Mesenchymal stem cell (in vitro differentiated cells and primary cell): Measurements from ENCODE around the gene YIPF5.

Experiments
- DNase-seq: peaks from one replicate; pipeline ENCODE4 v3.0.0-alpha.2; 2013
- H2AFZ ChIP-seq: one replicate; pipeline ENCODE4 v1.6.1; 2013; ENCODE audit warnings: low read depth, mild to moderate bottlenecking, control low read depth, inconsistent platforms, low read length, moderate library complexity
- H2AK5ac ChIP-seq: 2 replicates; pipeline ENCODE4 v1.6.1; 2013; ENCODE audit warnings: low read length, moderate library complexity, mild to moderate bottlenecking, inconsistent platforms; ENCODE audit not compliant: severe bottlenecking
- H2BK120ac ChIP-seq: one replicate; pipeline ENCODE4 v1.6.1; 2013; ENCODE audit warnings: low read depth, mild to moderate bottlenecking, inconsistent platforms, low read length, moderate library complexity
- H2BK12ac ChIP-seq, 2 experiments: one replicate each; pipeline ENCODE4 v1.6.1; 2013; ENCODE audit warnings: inconsistent platforms in 2 of 2, low read length in 2 of 2, mild to moderate bottlenecking in 2 of 2, moderate library complexity in 2 of 2, control low read depth in 1 of 2
- H2BK15ac ChIP-seq: one replicate; pipeline ENCODE4 v1.6.1; 2013; ENCODE audit warnings: mild to moderate bottlenecking, low read depth, inconsistent platforms; ENCODE audit not compliant: poor library complexity, severe bottlenecking
- H2BK5ac ChIP-seq: 2 replicates; pipeline ENCODE4 v1.6.1; 2013; ENCODE audit warnings: low read depth, mild to moderate bottlenecking, low read length, control low read depth, inconsistent platforms; ENCODE audit not compliant: poor library complexity, severe bottlenecking
- H3K14ac ChIP-seq, 2 experiments: one replicate each; pipeline ENCODE4 v1.6.1; 2013; ENCODE audit warnings: inconsistent platforms in 2 of 2, low read length in 2 of 2, control low read depth in 1 of 2, mild to moderate bottlenecking in 1 of 2, moderate library complexity in 1 of 2
- H3K18ac ChIP-seq, 2 experiments: one replicate each; pipeline ENCODE4 v1.6.1; 2013; ENCODE audit warnings: inconsistent platforms in 2 of 2, low read length in 2 of 2, control low read depth in 1 of 2, low read depth in 1 of 2, mild to moderate bottlenecking in 1 of 2
- H3K23ac ChIP-seq, 2 experiments: one replicate each; pipeline ENCODE4 v1.6.1; 2013; ENCODE audit warnings: inconsistent platforms in 2 of 2, low read length in 2 of 2, mild to moderate bottlenecking in 2 of 2, moderate library complexity in 2 of 2, control low read depth in 1 of 2
- H3K27ac ChIP-seq: 2 replicates; pipeline ENCODE4 v1.5.1; 2013; ENCODE audit warnings: mild to moderate bottlenecking, moderate library complexity, low read length, control low read depth, inconsistent platforms; ENCODE audit not compliant: poor library complexity, severe bottlenecking
- H3K27me3 ChIP-seq, 2 experiments: 2 replicates each; pipeline versions ENCODE4 v1.6.1 to v1.7.0; 2013; ENCODE audit warnings: low read length in 2 of 2, mild to moderate bottlenecking in 2 of 2, moderate library complexity in 2 of 2, control low read depth in 1 of 2, inconsistent platforms in 1 of 2; ENCODE audit not compliant: control insufficient read depth in 1 of 2, insufficient read depth in 1 of 2
- H3K36me3 ChIP-seq, 2 experiments: 2 replicates each; pipeline versions ENCODE4 v1.6.1 to v1.7.0; 2013; ENCODE audit warnings: low read length in 2 of 2, control low read depth in 1 of 2, inconsistent platforms in 1 of 2, low read depth in 1 of 2, mild to moderate bottlenecking in 1 of 2; ENCODE audit not compliant: insufficient read depth in 2 of 2, control insufficient read depth in 1 of 2
- H3K4ac ChIP-seq, 2 experiments: one replicate each; pipeline ENCODE4 v1.6.1; 2013; ENCODE audit warnings: inconsistent platforms in 2 of 2, low read length in 2 of 2, mild to moderate bottlenecking in 2 of 2, moderate library complexity in 2 of 2, control low read depth in 1 of 2, low read depth in 1 of 2
- H3K4me1 ChIP-seq: 2 replicates; pipeline ENCODE4 v1.6.1; 2013; ENCODE audit warnings: low read depth, low read length, control low read depth; ENCODE audit not compliant: control insufficient read depth, insufficient read depth
- H3K4me2 ChIP-seq: 2 replicates; pipeline ENCODE4 v1.6.1; 2013; ENCODE audit warnings: low read length, mild to moderate bottlenecking, inconsistent platforms; ENCODE audit not compliant: poor library complexity, severe bottlenecking
- H3K4me3 ChIP-seq, 2 experiments: 2 replicates each; pipeline versions ENCODE4 v1.5.1 to v1.7.0; 2013; ENCODE audit warnings: low read length in 2 of 2, mild to moderate bottlenecking in 2 of 2, control low read depth in 1 of 2, low read depth in 1 of 2; ENCODE audit not compliant: insufficient read depth in 1 of 2
- H3K79me1 ChIP-seq: replicated peaks from 2 replicates; pipeline ENCODE4 v1.6.1; 2013; ENCODE audit warnings: mild to moderate bottlenecking, control low read depth, low read length, inconsistent platforms; ENCODE audit not compliant: poor library complexity, severe bottlenecking
- H3K9ac ChIP-seq: 2 replicates; pipeline ENCODE4 v1.7.0; 2013; ENCODE audit warnings: mild to moderate bottlenecking, low read length, moderate library complexity
- H3K9me3 ChIP-seq: 2 replicates; pipeline ENCODE4 v1.7.0; 2013; ENCODE audit warnings: mild to moderate bottlenecking, low read length; ENCODE audit not compliant: control insufficient read depth
- H4K8ac ChIP-seq: one replicate; pipeline ENCODE4 v1.6.1; 2013; ENCODE audit warnings: inconsistent platforms, mild to moderate bottlenecking, low read length, moderate library complexity
- H4K91ac ChIP-seq: one replicate; pipeline ENCODE4 v1.6.1; 2013; ENCODE audit warnings: mild to moderate bottlenecking, low read length, inconsistent platforms
- WGBS: methylation state at CpG from one replicate; pipeline ENCODE4 v1.1.7; 2013; ENCODE audit warnings: mixed read lengths; 5-methylcytosine and 5-hydroxymethylcytosine counted together

YIPF5 gene

GRCh38 chr5:144191998-144192397 is 21.5 kb upstream of the YIPF5 start:
- peak overlapping the region in 1 of 2 experiments; percentile 34 for H3K4me3 ChIP-seq
- H3K23ac ChIP-seq: no peak overlapping the region
- H3K4me2 ChIP-seq: no peak overlapping the region
- no peak overlapping the region for H2AFZ ChIP-seq
- no peak overlapping the region for H2AK5ac ChIP-seq
- no peaks in the 10 kb centered on the region for H3K79me1 ChIP-seq
- DNase-seq: peak; percentile 84
- H4K91ac ChIP-seq: no peak overlapping the region
- H3K4me1 ChIP-seq: peaks cover 2% of the 10 kb centered on the region
- H3K27ac ChIP-seq: no peak overlapping the region
- H2BK15ac ChIP-seq: no peak overlapping the region
- WGBS: no CpG with 5 or more reads among the region's 3 CpGs
- H3K9ac ChIP-seq: peak overlapping the region; percentile 68
- H2BK120ac ChIP-seq: no peak overlapping the region
- no peaks in the 10 kb centered on the region for H3K9me3 ChIP-seq
- H2BK5ac ChIP-seq: no peak overlapping the region
- H4K8ac ChIP-seq: no peak overlapping the region
- no peak overlapping the region for H3K18ac ChIP-seq
- no peak overlapping the region for H3K4ac ChIP-seq
- no peaks in the 10 kb centered on the region for H3K36me3 ChIP-seq
- H3K14ac ChIP-seq: no peak overlapping the region
- peak overlapping the region in 1 of 2 experiments; percentile 57 for H2BK12ac ChIP-seq
- no peaks in the 10 kb centered on the region for H3K27me3 ChIP-seq

GRCh38 chr5:144191531-144191930 is 21.1 kb upstream of the YIPF5 start:
- H3K23ac ChIP-seq: no peak overlapping the region
- no peak for DNase-seq
- 33% methylated on average over 1 of the region's 3 CpGs for WGBS

GRCh38 chr5:144189800-144190429 is 19.5 kb upstream of the YIPF5 start:
- no peak overlapping the region for H3K14ac ChIP-seq
- no peaks in the 10 kb centered on the region for H3K27me3 ChIP-seq
- no peak overlapping the region for H2BK5ac ChIP-seq
- no peak overlapping the region for H4K8ac ChIP-seq
- H2AK5ac ChIP-seq: no peak overlapping the region
- no peak overlapping the region for H3K4ac ChIP-seq
- no peak overlapping the region for H4K91ac ChIP-seq
- no peak overlapping the region for H3K27ac ChIP-seq
- DNase-seq: peak; percentile 94
- no peaks in the 10 kb centered on the region for H3K9me3 ChIP-seq
- H3K4me3 ChIP-seq: no peak overlapping the region
- H3K9ac ChIP-seq: no peak overlapping the region
- H2AFZ ChIP-seq: no peak overlapping the region
- no peak overlapping the region for H2BK120ac ChIP-seq
- H2BK12ac ChIP-seq: no peak overlapping the region
- no peaks in the 10 kb centered on the region for H3K4me1 ChIP-seq
- H2BK15ac ChIP-seq: no peak overlapping the region
- no peaks in the 10 kb centered on the region for H3K79me1 ChIP-seq
- no peak overlapping the region for H3K4me2 ChIP-seq
- H3K18ac ChIP-seq: no peak overlapping the region
- no peaks in the 10 kb centered on the region for H3K36me3 ChIP-seq
- H3K23ac ChIP-seq: no peak overlapping the region
- 4% methylated on average over 8 of the region's 10 CpGs for WGBS

More at GRCh38 chr5:144191531-144191930, 21.1 kb upstream of the YIPF5 start:
- no peak overlapping the region for H4K8ac ChIP-seq
- H2BK12ac ChIP-seq: no peak overlapping the region
- H4K91ac ChIP-seq: no peak overlapping the region
- H3K4me2 ChIP-seq: no peak overlapping the region
- no peak overlapping the region for H2AK5ac ChIP-seq
- no peak overlapping the region for H2BK15ac ChIP-seq
- H3K79me1 ChIP-seq: no peaks in the 10 kb centered on the region
- H2AFZ ChIP-seq: no peak overlapping the region
- H3K9ac ChIP-seq: peak overlapping the region; percentile 68
- H3K14ac ChIP-seq: no peak overlapping the region
- no peaks in the 10 kb centered on the region for H3K4me1 ChIP-seq
- no peaks in the 10 kb centered on the region for H3K36me3 ChIP-seq
- H3K9me3 ChIP-seq: no peaks in the 10 kb centered on the region
- peak overlapping the region in 1 of 2 experiments; percentile 34 for H3K4me3 ChIP-seq
- H3K4ac ChIP-seq: no peak overlapping the region
- H3K27ac ChIP-seq: no peak overlapping the region
- H3K18ac ChIP-seq: peak overlapping the region in 1 of 2 experiments; percentile 22
- no peaks in the 10 kb centered on the region for H3K27me3 ChIP-seq
- peak overlapping the region; percentile 23 for H2BK120ac ChIP-seq
- H2BK5ac ChIP-seq: no peak overlapping the region

- WGBS: 4% methylated on average over 2 of the region's 2 CpGs
Observed at GRCh38 chr5:144187699-144188294, 17.3 kb upstream of the YIPF5 start.

More at GRCh38 chr5:144187699-144188294, 17.3 kb upstream of the YIPF5 start:
- Histone ChIP-seq H2AK5ac (no peak overlapping the region), H3K4ac (no peak overlapping the region), H3K27me3 (no peaks in the 10 kb centered on the region), H2AFZ (no peak overlapping the region), H3K23ac (no peak overlapping the region), H2BK120ac (no peak overlapping the region), H3K18ac (no peak overlapping the region), H3K4me1 (no peaks in the 10 kb centered on the region), H3K9me3 (no peaks in the 10 kb centered on the region), H4K91ac (no peak overlapping the region), H4K8ac (no peak overlapping the region), H3K4me3 (no peak overlapping the region), H3K9ac (peak overlapping the region; percentile 46), H3K14ac (no peak overlapping the region), H3K79me1 (no peaks in the 10 kb centered on the region), H2BK12ac (no peak overlapping the region), H3K36me3 (no peaks in the 10 kb centered on the region), H2BK5ac (no peak overlapping the region), H2BK15ac (no peak overlapping the region), H3K4me2 (no peak overlapping the region), H3K27ac (peak overlapping the region; percentile 92)
- peak; percentile 97 for DNase-seq
